Stimulated activated CD8-positive, alpha-beta memory T cell treated with anti-CD3 and anti-CD28 coated beads, Interleukin-2, amount 100 ng/mL, for 48 hours (primary cell): Measurements from ENCODE around the gene TIMM23.
"Not testable (repeated sequence)": the region's sequence is repeated elsewhere in the genome, so short reads cannot be mapped to it uniquely, and the experiment has no call there.

Experiments used
- DNase-seq, 2 donors: peaks; one replicate each; pipeline ENCODE4 v3.0.0-alpha.2; 2020; ENCODE audit warnings: low read depth in 2 of 2

TIMM23 gene

GRCh38 chr10:45997557-45997956, 25.3 kb downstream of the TIMM23 start:
- DNase-seq: no peak

GRCh38 chr10:45997994-45998763, 25.9 kb downstream of the TIMM23 start:
- DNase-seq: no peak

- DNase-seq: not testable (repeated sequence)
Measured at GRCh38 chr10:45999955-46000354, 27.7 kb downstream of the TIMM23 start.

- DNase-seq: no peak
Measured at GRCh38 chr10:46000538-46000937, 28.2 kb downstream of the TIMM23 start.

GRCh38 chr10:46001187-46001756, 29.0 kb downstream of the TIMM23 start:
- DNase-seq: no peak

- DNase-seq: not testable (repeated sequence)
Measured at GRCh38 chr10:46002189-46002687, 29.9 kb downstream of the TIMM23 start.

- DNase-seq: no peak
Measured at GRCh38 chr10:46002916-46003693, 30.8 kb downstream of the TIMM23 start.

- DNase-seq: no peak
Measured at GRCh38 chr10:46004963-46005362, 32.7 kb downstream of the TIMM23 start.

- no peak for DNase-seq
Measured at GRCh38 chr10:46005383-46005782, 33.1 kb downstream of the TIMM23 start.

GRCh38 chr10:46006219-46006618, 33.9 kb downstream of the TIMM23 start:
- DNase-seq: no peak

GRCh38 chr10:46012746-46013145, 40.5 kb downstream of the TIMM23 start:
- no peak for DNase-seq

GRCh38 chr10:46014206-46014605, 41.9 kb downstream of the TIMM23 start:
- no peak for DNase-seq

GRCh38 chr10:46014683-46015405, 42.6 kb downstream of the TIMM23 start:
- DNase-seq: no peak

- no peak for DNase-seq
Measured at GRCh38 chr10:46016190-46016589, 43.9 kb downstream of the TIMM23 start.

GRCh38 chr10:46016811-46017210, 44.5 kb downstream of the TIMM23 start:
- DNase-seq: no peak

GRCh38 chr10:46017733-46018132, 45.4 kb downstream of the TIMM23 start:
- DNase-seq: no peak

- DNase-seq: no peak
Measured at GRCh38 chr10:46018453-46019176, 46.3 kb downstream of the TIMM23 start.

GRCh38 chr10:46019177-46019528, 46.9 kb downstream of the TIMM23 start:
- no peak for DNase-seq

- DNase-seq: no peak
Measured at GRCh38 chr10:46019569-46020343, 47.5 kb downstream of the TIMM23 start.

- no peak for DNase-seq
Measured at GRCh38 chr10:46020344-46020657, 48.0 kb downstream of the TIMM23 start.
